ENCODE data around the gene EFR3B. TPM values are rescaled to one million over a fixed set of nuclear protein-coding genes. Genes with fewer than 3 reads are reported as not detected.
A peak's percentile ranks its signal among the peaks of the same experiment; 100 is the strongest.
"Not testable (repeated sequence)": the region's sequence is repeated elsewhere in the genome, so short reads cannot be mapped to it uniquely, and the experiment has no call there.

Gene EFR3B
- total RNA-seq, 1 experiment from 2014 or later, result 0.43 TPM

DNA sequence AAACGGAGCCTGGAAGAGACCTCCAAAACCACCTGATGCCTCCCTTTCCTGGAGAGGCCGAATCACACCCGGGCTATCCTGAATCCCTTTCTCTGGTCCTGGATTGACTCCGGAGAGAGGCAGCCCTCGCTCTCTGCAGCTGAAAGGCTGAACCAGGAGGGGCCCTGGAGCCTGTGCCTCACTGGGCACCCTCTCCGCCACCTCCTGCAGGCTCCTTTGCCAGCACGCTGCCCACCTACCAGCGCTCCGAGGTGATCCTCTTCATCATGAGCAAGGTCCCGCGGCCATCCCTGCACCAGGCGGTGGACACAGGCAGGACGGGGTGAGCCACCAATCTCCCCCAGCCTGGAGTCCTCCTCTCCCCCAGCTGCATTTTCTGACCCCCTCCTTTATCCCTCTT lies 90.8 kb downstream of the EFR3B start:
- Histone ChIP-seq H3K36me3 (no peaks in the 10 kb centered on the region), H3K9me3 (no peaks in the 10 kb centered on the region), H3K4me3 (no peak overlapping the region), H3K27me3 (peaks cover 9% of the 10 kb centered on the region; the same call in 1 of the 2 replicates)
- DNase-seq, result no peak

DNA sequence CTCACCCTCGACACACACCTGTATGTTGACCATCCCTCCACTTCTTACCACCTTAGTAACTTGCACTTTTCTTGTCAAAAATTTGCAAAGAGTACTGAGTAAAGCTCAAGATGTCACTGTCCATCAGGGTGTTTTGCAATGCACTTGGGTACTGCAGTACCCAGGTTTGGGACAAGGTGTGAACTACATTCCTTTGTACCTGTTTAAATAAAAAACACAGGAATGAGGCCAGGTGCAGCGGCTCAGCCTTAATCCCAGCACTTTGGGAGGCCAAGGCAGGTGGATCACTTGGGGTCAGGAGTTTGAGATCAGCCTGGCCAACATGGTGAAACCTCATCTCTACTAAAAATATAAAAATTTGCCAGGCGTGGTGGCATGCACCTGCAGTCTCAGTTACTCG lies 98.7 kb downstream of the EFR3B start:
- not testable (repeated sequence) for H3K36me3 ChIP-seq

DNA sequence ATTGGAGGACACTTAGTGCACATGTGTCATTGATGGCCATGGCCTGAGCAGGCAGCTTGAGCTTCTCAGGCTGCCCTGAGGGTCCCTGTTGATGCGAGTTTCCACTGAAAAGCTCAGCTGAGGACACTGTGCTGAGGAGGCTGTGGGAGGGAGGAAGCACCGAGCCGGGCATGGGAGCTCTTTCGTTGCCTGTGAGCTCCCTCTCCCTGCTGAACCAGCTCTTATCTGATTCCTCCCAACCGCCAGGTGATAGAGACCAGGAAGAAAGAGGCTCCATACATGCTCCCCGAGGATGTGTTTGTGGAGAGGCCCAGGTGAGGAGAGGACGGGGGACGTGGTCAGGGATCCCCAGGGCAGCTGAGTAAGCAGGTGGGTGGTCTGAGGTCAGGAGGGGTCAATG lies 99.2 kb downstream of the EFR3B start:
- H3K4me3 ChIP-seq, result no peak overlapping the region
- DNase-seq, result no peak
- H3K36me3 ChIP-seq, result no peaks in the 10 kb centered on the region
- no peaks in the 10 kb centered on the region for H3K27me3 ChIP-seq
- H3K9me3 ChIP-seq, result no peaks in the 10 kb centered on the region

More for the DNA sequence above, 98.7 kb downstream of the EFR3B start:
- H3K4me3 ChIP-seq, DNase-seq, H3K27me3 ChIP-seq, H3K9me3 ChIP-seq: not testable (repeated sequence)

DNA sequence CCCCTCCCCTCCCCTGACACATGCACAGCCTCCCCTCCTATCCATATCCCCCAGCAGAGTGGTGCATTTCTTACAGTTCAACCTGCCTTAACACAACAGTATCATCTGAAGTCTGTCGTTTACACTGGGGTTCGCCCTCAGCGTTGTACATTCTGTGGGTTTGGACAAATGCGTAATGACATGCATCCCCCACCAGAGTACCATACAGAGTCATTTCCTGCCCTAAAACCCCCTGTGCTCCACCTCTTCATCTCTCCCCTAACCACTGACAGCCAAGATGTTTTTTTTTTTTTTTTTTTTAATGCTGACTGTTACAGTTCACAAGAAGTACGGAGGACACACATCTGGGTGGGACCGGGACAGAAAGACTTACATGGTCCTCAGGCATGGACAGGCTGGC lies 103.9 kb downstream of the EFR3B start:
- H3K27me3 ChIP-seq, result no peaks in the 10 kb centered on the region
- no peaks in the 10 kb centered on the region for H3K9me3 ChIP-seq

DNA sequence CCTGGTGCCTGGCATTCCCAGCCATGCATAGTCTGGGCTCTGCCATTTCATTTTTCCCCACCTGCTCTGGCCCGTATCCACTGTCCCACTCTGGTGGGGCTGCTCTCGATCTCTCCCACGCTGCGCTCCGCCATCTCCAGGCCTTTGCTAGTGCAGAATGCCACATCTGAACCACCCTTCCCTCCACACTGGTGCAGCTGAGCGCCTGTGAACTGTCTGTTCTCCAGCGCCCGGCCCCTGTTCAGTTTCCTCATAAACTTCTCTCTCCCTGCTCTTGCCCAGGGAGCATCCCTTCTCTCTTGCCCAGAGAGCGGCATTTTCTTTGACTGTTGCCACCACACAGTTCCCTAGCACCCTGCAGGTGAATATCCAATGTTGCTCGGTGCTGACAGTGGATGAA lies 105.0 kb downstream of the EFR3B start:
- Histone ChIP-seq H3K9me3 (no peaks in the 10 kb centered on the region), H3K27me3 (no peaks in the 10 kb centered on the region), H3K36me3 (no peaks in the 10 kb centered on the region), H3K4me3 (no peak overlapping the region)
- DNase-seq, result no peak

More for the DNA sequence above, 103.9 kb downstream of the EFR3B start:
- no peak for DNase-seq
- H3K4me3 ChIP-seq, result no peak overlapping the region
- no peaks in the 10 kb centered on the region for H3K36me3 ChIP-seq

DNA sequence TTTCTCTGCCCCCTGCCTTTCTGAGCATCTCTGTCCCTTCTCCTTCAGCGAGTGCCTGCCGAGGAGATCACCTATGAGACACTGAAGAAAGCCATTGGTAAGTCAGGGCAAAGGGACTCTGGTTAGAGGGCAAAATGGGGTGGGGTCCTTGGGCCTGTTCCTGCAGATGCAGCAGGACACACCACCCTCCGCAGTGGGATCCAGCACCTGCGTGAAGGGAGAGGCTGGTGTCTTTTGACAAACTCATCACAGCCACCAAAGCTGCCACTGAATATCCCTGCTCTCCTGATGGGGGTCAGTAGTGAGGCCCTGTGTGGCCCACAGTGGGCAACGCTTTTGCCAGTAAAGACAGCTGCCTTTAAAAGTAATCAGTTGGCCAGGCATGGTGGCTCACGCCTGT lies 107.8 kb downstream of the EFR3B start:
- Histone ChIP-seq H3K36me3 (no peaks in the 10 kb centered on the region), H3K4me3 (no peak overlapping the region), H3K27me3 (no peaks in the 10 kb centered on the region), H3K9me3 (no peaks in the 10 kb centered on the region)
- DNase-seq, result no peak

DNA sequence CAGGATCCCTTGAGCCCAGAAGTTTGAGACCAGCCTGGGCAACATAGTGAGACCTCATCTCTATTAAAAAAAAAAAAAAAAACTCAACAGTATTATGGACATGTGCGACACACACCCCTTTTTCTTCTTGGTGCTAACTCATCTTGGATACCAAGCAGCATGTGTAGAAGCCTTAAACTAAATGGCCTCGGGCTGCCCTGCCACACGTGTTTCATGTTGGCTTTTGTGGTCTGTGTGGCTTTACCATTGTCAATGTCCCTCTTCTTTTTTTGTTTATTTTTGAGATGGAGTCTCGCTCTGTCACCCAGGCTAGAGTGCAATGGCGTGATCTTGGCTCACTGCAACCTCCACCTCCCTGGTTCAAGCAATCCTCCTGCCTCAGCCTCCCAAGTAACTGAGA lies 109.1 kb downstream of the EFR3B start:
- not testable (repeated sequence) for DNase-seq, H3K9me3 ChIP-seq, H3K36me3 ChIP-seq, H3K4me3 ChIP-seq, H3K27me3 ChIP-seq

DNA sequence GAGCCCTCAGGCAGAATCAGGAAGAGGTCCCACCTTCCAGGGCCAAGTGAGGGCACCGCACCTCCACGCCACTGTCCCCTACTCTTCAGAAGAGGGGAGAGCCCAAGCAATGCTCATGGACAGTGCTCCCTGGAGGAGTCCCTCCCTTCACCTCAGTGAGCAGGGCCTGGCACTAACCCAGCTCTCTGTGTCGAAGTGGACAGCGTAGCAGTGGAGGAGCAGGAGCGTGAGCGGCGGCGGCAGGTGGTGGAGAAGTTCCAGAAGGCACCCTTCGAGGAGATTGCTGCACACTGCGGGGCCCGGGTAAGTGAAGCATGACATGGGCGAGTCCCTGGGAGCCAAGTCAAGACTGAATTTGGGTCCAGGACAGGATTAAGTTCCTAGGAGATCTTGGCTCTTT lies 109.8 kb downstream of the EFR3B start:
- no peak for DNase-seq
- Histone ChIP-seq H3K9me3 (no peaks in the 10 kb centered on the region), H3K27me3 (no peaks in the 10 kb centered on the region), H3K36me3 (no peaks in the 10 kb centered on the region), H3K4me3 (no peak overlapping the region)

DNA sequence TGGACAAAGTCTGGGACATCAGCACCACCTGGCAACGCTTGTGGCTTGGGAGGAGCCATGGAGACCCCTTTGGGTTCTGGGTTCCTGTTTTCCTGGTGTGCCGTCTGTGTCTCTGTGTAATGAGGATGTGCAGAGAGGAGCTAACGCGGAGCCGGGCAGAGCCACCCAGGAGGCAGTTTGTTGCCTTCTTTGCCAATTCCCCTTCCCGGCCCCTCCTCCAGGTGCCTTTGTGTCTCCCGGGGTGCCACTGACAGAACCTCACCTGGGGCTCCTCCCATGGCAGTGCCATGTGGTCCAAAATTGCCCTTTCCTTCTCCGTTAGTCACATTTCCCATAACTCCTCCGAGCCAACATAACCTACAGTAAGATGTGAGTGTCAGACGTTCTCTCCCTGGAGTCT lies 113.5 kb downstream of the EFR3B start:
- H3K36me3 ChIP-seq, result no peaks in the 10 kb centered on the region
- DNase-seq, result no peak
- H3K4me3 ChIP-seq, result no peak overlapping the region
- no peaks in the 10 kb centered on the region for H3K9me3 ChIP-seq
- H3K27me3 ChIP-seq, result no peaks in the 10 kb centered on the region

DNA sequence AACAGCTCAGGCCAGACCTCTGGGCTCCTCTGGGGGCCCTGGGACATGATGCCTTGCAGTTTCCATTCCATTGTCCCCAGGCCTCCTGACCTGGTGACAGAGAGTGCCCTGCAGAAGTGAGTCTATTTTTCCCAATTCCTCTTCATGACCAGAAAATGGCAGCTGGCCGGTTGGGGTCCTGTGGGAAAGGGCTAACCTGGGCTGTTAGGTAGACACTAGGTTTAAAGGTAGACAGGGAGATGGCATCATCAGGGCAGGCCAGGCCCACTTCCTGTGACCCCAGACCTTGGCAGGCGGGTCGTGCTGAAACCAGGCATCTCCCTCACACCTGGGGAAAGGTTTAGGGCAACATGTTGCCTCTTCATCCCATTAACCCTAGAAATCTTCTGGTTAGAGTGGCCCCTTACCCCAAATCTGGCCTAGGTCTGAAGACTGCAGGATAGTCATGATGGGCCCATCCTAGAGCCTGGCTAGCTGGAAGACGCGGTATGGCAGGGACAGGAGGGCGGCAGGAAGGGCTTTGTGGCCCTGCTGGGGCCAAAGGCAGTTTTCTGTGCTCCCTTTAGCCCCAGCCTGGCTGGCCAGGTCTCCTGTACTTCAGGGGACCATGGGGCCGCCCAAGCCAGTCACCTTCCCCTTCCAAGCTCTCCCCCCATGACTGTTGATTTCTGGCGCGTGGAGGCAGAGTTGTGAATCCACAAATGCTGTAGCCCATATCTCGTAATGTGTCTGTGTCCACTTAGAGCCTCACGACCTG lies 116.4 kb downstream of the EFR3B start:
- no peaks in the 10 kb centered on the region for H3K9me3 ChIP-seq
- no peaks in the 10 kb centered on the region for H3K27me3 ChIP-seq
- no peak for DNase-seq
- H3K4me3 ChIP-seq, result no peak overlapping the region
- H3K36me3 ChIP-seq, result no peaks in the 10 kb centered on the region

DNA sequence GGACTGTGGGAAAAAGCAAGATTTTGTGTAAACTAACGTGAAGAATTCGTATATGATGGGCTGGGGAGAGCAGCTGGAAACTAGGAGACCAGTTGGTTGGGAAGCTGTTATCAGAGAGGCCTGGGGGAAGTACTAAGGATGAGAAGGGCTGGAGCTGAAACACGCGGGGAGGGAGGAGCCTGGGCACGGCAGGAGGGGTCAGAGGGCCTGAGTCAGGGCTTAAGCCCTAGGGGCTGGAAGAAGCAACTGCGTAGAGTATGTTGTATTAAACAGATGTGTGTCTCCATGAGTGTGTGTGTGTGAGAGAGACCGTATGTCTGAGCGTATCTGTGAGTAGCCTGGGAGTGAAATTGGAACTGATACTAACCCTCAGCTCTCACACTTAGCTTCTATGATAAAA lies 118.1 kb downstream of the EFR3B start:
- DNase-seq, result peak; percentile 18
- no peaks in the 10 kb centered on the region; the same call in 1 of the 2 replicates for H3K27me3 ChIP-seq
- no peak overlapping the region for H3K4me3 ChIP-seq
- no peaks in the 10 kb centered on the region for H3K9me3 ChIP-seq
- H3K36me3 ChIP-seq, result no peaks in the 10 kb centered on the region

DNA sequence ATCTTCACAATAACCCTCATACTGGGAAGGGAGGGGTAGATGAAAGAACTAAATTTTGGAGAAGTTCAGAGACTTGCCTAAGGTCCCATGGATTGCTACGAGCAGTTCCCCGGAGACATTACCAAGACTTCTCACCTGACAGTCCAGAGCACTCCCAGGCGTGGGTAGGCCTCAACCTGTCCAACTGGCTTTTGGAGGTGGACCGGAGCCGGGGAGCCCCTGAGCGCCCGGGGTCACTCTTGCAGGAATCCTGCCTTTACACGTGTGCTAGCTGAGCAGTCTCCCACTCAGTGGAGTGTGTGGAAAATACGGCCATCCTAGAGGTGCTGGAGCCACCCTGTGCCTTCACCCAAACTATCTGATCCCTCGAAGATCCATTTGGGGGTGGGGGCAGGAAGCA lies 118.5 kb downstream of the EFR3B start:
- Histone ChIP-seq H3K4me3 (no peak overlapping the region), H3K9me3 (no peaks in the 10 kb centered on the region), H3K27me3 (no peaks in the 10 kb centered on the region; the same call in 1 of the 2 replicates), H3K36me3 (no peaks in the 10 kb centered on the region)
- DNase-seq, result no peak

DNA sequence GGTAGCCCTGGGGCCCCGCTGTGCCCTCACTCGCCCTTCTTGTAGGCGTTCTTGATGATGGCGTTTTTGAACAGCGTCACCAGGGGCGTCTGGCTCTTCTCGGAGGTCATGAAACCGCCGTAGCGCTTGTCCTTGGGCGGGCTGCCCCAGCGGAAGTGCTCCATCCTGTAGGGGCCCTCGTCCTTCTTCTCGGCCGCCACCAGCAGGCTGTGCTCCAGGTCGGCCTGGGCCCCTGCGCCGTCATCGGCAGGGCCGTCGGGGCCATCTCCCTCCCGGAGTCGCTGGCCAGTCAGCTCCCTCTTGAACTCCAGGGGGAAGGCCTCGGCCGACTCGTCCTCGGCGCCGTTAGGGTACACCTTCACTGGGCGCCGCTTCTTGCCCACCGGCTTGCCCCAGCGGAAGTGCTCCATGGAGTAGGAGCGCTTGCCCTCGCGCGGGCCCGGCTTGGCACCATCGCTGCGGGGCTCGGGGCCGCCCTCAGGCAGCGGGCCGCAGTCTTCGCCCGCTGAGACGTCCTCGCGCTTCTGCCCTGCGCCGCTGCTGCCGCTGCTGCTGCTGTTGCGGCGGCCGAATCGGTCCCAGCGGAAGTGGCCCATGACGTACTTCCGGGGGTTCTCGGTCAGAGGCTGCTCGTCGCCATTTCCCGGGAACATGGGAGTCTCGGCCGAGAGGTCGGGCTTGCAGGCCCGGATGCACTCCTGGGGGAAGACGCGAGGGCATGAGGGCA lies 119.3 kb downstream of the EFR3B start:
- H3K27me3 ChIP-seq, result peaks cover 2% of the 10 kb centered on the region; the same call in 1 of the 2 replicates
- no peaks in the 10 kb centered on the region for H3K9me3 ChIP-seq
- no peak overlapping the region for H3K4me3 ChIP-seq
- no peak for DNase-seq
- no peaks in the 10 kb centered on the region for H3K36me3 ChIP-seq

DNA sequence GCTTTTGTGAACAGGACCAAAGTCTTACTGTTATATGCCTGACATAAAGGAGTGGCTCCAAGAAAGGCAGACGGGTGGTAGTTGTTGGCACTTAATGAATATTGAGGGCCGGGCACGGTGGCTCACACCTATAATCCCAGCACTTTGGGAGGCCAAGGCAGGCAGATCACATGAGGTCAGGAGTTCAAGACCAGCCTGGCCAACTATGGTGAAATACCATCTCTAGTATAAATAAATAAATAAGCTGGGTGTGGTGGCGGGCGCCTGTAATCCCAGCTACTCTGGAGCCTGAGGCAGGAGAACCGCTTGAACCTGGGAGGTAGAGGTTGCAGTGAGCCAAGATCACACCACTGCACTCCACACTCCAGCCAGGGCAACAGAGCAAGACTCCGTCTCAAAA lies 120.2 kb downstream of the EFR3B start:
- not testable (repeated sequence) for H3K36me3 ChIP-seq, H3K9me3 ChIP-seq, H3K4me3 ChIP-seq, H3K27me3 ChIP-seq, DNase-seq

DNA sequence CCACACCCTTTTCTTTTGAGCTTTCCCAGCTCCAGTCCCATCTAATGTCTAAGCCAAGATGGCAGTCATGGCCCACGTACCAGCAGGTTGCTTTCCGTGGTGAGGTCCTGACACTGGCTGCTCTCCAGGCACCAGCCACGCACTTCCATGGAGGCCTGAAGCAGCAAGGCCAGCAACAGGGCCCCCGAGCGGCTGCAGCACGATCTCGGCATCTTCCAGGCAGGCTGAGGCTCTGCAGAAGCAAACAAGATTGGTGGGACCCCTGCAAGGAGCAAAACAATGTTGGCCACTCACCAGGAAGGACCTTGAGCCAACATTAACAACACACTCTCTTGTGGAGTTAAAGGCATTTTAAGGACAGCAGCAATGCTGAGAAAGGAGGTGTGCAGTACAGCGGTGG lies 122.7 kb downstream of the EFR3B start:
- H3K36me3 ChIP-seq, result no peaks in the 10 kb centered on the region
- H3K4me3 ChIP-seq, result no peak overlapping the region
- no peaks in the 10 kb centered on the region for H3K9me3 ChIP-seq
- DNase-seq, result no peak
- peaks cover 33% of the 10 kb centered on the region for H3K27me3 ChIP-seq

DNA sequence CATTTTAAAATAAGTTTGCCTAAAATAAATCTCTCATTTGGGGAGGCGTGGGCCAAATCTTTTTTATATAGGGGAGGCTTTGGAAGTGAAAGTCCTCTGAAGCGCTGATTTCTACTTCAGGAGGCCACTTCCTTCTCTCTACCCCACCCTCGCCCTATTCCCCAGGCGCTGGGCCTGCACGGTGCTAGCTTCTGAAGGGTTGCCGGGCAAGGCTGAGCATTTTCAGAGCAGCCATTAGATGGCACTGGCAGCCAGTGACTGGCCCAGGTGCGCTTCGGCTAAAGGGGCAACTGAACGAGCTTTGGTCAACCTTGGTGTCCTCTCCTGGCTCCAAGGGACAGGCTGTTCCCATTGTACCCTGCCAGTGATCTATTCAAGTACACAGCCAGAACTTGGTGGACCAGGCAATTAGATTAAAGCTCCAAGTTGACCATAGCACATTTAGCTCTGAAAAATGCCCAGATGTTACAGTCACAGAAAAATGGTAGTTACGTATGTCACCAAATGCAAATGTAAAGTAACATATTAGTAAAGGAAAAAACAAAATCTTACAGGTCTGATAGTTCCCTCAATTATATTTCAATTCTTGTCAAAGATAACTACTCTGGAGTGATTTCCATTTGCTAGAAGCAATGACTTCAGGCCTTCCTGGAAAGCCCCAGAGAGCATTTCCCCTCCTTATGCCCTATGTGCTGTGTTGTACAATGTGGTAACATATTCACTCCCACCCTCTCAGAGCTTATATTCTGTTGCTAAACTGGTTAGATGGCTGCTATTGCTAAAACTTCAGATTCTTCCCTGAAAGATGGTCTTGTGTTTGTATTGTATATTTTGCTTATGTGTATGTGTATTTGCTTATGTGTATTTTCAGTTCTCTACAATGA lies 124.4 kb downstream of the EFR3B start:
- Histone ChIP-seq H3K27me3 (peaks cover 38% of the 10 kb centered on the region), H3K36me3 (no peaks in the 10 kb centered on the region), H3K9me3 (no peaks in the 10 kb centered on the region), H3K4me3 (no peak overlapping the region)
- no peak for DNase-seq

Measured in MG63 (cell line).